ENCODE data around the gene BLTP3B.

GRCh38 chr12:100133200-100133599 is 9.5 kb downstream of the BLTP3B start:
- TF ChIP-seq EZH2 (IDR thresholded peaks at IDR 0.05; ENCODE audit: insufficient read depth, poor library complexity, severe bottlenecking) (no peak), EZH2phosphoT487 (IDR thresholded peaks at IDR 0.05; ENCODE audit: insufficient read depth, low read depth) (no peak)

All from GM23248 (cell line).